Transverse colon (tissue), 4 donors: ENCODE results near the gene KCNAB3. TPM values are rescaled to one million over a fixed set of nuclear protein-coding genes. Genes with fewer than 3 reads are reported as not detected.

Experiments used
- DNase-seq: peaks from one replicate; pipeline ENCODE4 v3.0.0-alpha.2; 2019
- H3K27ac ChIP-seq, 4 donors: fragments of 200-600 bp; sonication (generic); 2 replicates each; pipeline ENCODE4 v1.5.1; 2016 to 2018; ENCODE audit warnings: inconsistent platforms in 4 of 4
- H3K27me3 ChIP-seq: fragments of 200-600 bp; sonication (generic); 2 replicates; pipeline ENCODE4 v1.5.1; 2017; ENCODE audit warnings: inconsistent platforms
- H3K36me3 ChIP-seq, 4 donors: fragments of 200-600 bp; sonication (generic); 2 replicates each; pipeline ENCODE4 v1.5.1; 2017 to 2019; ENCODE audit warnings: inconsistent platforms in 4 of 4
- H3K4me1 ChIP-seq, 4 donors: fragments of 200-600 bp; sonication (generic); 2 replicates each; pipeline ENCODE4 v1.5.1; 2017 to 2020; ENCODE audit warnings: inconsistent platforms in 4 of 4
- H3K4me3 ChIP-seq, 4 donors: fragments of 200-600 bp; sonication (generic); 1 replicate in 1 of 4; 2 replicates in 3 of 4; pipeline versions ENCODE4 v1.5.1 to v1.6.1; 2017 to 2019; ENCODE audit warnings: inconsistent platforms in 4 of 4
- H3K9me3 ChIP-seq, 2 donors: fragments of 200-600 bp; sonication (generic); 2 replicates each; pipeline ENCODE4 v1.5.1; 2017 to 2019; ENCODE audit warnings: inconsistent platforms in 2 of 2
- EP300 ChIP-seq: sonication (generic); formaldehyde crosslinking; IDR thresholded peaks from one replicate; pipeline ENCODE4 v1.6.1; 2017; ENCODE audit warnings: antibody characterized with exemption, low read depth
- POLR2A ChIP-seq: fragments of 450-650 bp; IDR thresholded peaks from one replicate; pipeline ENCODE4 v1.6.1; 2016; ENCODE audit warnings: antibody characterized with exemption, mild to moderate bottlenecking, moderate library complexity
- POLR2AphosphoS5 ChIP-seq, 3 donors: sonication (generic); formaldehyde crosslinking; IDR thresholded peaks; one replicate each; pipeline ENCODE4 v1.6.1; 2016; ENCODE audit warnings: antibody characterized with exemption in 3 of 3
- WGBS, 2 donors: methylation state at CpG; one replicate each; pipeline ENCODE4 v1.1.5; 2018; ENCODE audit warnings: low coverage in 1 of 2; 5-methylcytosine and 5-hydroxymethylcytosine counted together
- in situ Hi-C, 4 donors: fragments of 200-750 bp; cut with MboI; loops; one replicate each; pipeline versions ENCODE4 v1.15.0 to v1.15.1; 2017; ENCODE audit warnings: low sequenced_read_pairs in 3 of 4, low pct_ligation_motif_present in 1 of 4, low pct_unique_long_range_greater_than_20kb in 1 of 4
- intact Hi-C: fragments of 100-400 bp; cut with DNase I; formaldehyde crosslinking; loops from one replicate; pipeline ENCODE4 v1.15.1; 2023; ENCODE audit warnings: low total_unique reads
- total RNA-seq, 4 donors: library from RNA; depleted of rRNA; stranded (reverse); fragments of >200 nt; gene quantifications; one replicate each; pipeline ENCODE4 v1.1.0, GENCODE V29; 2016
- TF ChIP-seq, protein P1 (sequence below), 5 experiments: fragments of 200-600 bp in 3 of 5; fragments of 450-650 bp in 2 of 5; sonication (generic) in 3 of 5; IDR thresholded peaks; 1 replicate in 2 of 5; 2 replicates in 3 of 5; pipeline ENCODE4 v1.5.1; 2016 to 2017; ENCODE audit warnings: antibody characterized with exemption in 5 of 5, inconsistent platforms in 3 of 5, mild to moderate bottlenecking in 2 of 5, moderate library complexity in 1 of 5

The KCNAB3 gene
- total RNA-seq, 4 donors from 2014 or later = 0.40 to 1.6 (median 0.82) TPM; not detected in 1

DNA sequence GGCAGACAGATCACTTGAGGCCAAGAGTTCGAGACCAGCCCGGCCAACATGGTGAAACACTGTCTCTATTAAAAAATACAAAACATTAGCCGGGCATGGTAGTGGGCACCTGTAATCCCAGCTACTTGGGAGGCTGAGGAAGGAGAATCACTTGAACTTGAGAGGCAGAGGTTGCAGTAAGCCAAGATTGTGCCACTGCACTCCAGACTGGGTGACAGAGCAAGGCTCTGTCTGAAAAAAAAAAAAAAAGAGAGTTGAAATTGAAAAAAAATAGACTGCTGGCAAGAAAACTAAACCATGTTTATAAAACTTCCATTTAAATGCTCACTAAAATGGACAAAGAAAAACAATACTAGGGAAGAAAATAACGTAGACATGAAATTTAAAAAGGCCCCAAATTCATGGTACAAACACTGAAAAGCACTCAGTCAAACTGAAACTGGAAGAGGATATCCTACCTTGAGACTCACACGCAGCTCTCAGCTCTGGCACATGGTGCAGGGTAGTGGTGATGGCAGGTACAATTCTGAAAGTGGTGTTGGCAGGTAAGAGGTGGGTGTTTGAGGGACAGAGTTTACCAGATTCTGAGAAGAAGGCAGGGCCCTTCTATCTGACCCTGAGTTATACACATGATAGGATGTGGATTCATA is 21.6 kb upstream of the KCNAB3 start:
- peak overlapping the region in 3 of 4 donors; percentile 26 to 79 (median 33) for H3K27ac ChIP-seq
- no peaks in the 10 kb centered on the region for H3K27me3 ChIP-seq
- in situ Hi-C loops = no loop called here
- DNase-seq = no peak
- intact Hi-C loops = no loop called here
- H3K9me3 ChIP-seq = no peaks in the 10 kb centered on the region
- no peak for TF ChIP-seq POLR2A
- no peak for TF ChIP-seq POLR2AphosphoS5 (IDR thresholded peaks at IDR 0.05)
- TF ChIP-seq, protein P1, sequence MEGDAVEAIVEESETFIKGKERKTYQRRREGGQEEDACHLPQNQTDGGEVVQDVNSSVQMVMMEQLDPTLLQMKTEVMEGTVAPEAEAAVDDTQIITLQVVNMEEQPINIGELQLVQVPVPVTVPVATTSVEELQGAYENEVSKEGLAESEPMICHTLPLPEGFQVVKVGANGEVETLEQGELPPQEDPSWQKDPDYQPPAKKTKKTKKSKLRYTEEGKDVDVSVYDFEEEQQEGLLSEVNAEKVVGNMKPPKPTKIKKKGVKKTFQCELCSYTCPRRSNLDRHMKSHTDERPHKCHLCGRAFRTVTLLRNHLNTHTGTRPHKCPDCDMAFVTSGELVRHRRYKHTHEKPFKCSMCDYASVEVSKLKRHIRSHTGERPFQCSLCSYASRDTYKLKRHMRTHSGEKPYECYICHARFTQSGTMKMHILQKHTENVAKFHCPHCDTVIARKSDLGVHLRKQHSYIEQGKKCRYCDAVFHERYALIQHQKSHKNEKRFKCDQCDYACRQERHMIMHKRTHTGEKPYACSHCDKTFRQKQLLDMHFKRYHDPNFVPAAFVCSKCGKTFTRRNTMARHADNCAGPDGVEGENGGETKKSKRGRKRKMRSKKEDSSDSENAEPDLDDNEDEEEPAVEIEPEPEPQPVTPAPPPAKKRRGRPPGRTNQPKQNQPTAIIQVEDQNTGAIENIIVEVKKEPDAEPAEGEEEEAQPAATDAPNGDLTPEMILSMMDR (IDR thresholded peaks at IDR 0.05) = no peak
- no peak for TF ChIP-seq EP300
- WGBS, 2 donors = 61 to 63% methylated on average over 4 to 5 of the region's 5 CpGs
- H3K4me3 ChIP-seq = no peak overlapping the region
- H3K4me1 ChIP-seq = no peaks in the 10 kb centered on the region
- H3K36me3 ChIP-seq = peaks cover 0 to 27% (median 11%) of the 10 kb centered on the region in 4 donors

DNA sequence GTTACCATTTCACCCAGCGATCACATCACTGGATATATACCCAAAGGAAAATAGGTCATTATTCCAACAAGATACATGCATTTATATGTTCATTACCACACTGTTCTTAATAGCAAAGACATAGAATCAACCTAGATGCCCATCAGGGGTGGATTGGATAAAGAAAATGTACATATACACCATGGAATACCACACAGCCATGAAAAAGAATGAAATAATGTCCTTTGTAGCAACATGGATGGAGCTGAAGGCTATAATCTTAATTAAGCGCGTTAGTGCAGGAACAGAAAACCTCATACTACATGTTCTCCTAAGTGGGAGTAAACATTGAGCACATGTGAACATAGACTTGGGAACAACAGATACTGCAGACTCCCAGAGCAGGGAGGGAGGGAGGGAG is 20.9 kb upstream of the KCNAB3 start:
- H3K27me3 ChIP-seq = no peaks in the 10 kb centered on the region
- H3K4me1 ChIP-seq = no peaks in the 10 kb centered on the region
- H3K27ac ChIP-seq = peak overlapping the region in 1 of 4 donors; percentile 79
- no peak overlapping the region for H3K4me3 ChIP-seq
- peaks cover 0 to 34% (median 15%) of the 10 kb centered on the region in 4 donors for H3K36me3 ChIP-seq
- DNase-seq = no peak
- in situ Hi-C loops = no loop called here
- H3K9me3 ChIP-seq = no peaks in the 10 kb centered on the region
- 77 to 79% methylated on average over 3 of the region's 3 CpGs for WGBS, 2 donors
- TF ChIP-seq, protein P1 (IDR thresholded peaks at IDR 0.05) = no peak
- TF ChIP-seq POLR2AphosphoS5 (IDR thresholded peaks at IDR 0.05) (no peak), POLR2A (no peak), EP300 (no peak)
- intact Hi-C loops = no loop called here

DNA sequence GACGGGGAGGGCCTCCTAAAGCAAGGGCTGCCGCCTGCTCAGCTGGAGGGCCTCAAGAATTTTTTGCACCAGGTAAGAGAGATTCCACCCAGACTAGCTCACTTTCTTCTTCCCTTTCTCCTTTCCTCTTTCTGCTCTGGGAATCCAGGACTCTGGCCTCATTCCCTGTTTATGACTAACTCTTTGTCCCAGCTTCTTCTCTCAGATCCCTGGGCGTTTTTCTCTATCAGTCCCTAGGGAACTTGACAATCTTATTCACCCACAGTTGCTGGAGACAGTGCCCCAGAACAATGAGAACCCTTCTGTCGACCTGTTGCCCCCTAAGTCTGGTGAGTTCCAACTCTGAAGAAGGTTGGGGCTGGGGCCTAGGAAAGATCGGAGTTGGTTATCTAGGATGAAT is 18.0 kb upstream of the KCNAB3 start:
- intact Hi-C loops = no loop called here
- peaks cover 0 to 54% (median 21%) of the 10 kb centered on the region in 4 donors for H3K36me3 ChIP-seq
- no peak overlapping the region for H3K4me3 ChIP-seq
- WGBS, 2 donors = 89 to 94% methylated on average over 2 to 5 of the region's 5 CpGs
- TF ChIP-seq EP300 (no peak), POLR2AphosphoS5 (IDR thresholded peaks at IDR 0.05) (no peak), POLR2A (no peak)
- TF ChIP-seq, protein P1 (IDR thresholded peaks at IDR 0.05) = no peak
- no peak for DNase-seq
- H3K27me3 ChIP-seq = no peaks in the 10 kb centered on the region
- no peaks in the 10 kb centered on the region for H3K9me3 ChIP-seq
- no peak overlapping the region for H3K27ac ChIP-seq
- in situ Hi-C loops = no loop called here
- H3K4me1 ChIP-seq = no peaks in the 10 kb centered on the region

DNA sequence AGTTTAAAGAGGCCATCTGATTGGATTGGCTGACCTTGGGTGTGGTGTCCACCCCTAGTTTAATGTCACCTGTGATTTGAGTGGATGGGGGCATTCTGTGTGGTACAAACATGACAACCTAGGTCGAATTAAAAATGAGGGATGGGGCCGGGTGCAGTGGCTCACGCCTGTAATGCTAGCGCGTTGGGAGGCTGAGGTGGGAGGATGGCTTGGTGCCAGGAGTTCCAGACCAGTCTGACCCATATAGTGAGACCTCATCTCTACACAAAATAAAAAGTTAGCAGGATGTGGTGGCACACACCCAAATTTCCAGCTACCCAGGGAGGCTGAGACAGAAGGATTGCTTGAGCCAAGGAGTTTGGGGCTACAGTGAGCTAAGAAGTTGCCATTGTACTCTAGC is 16.8 kb upstream of the KCNAB3 start:
- DNase-seq = no peak
- Histone ChIP-seq H3K4me3 (no peak overlapping the region), H3K27me3 (no peaks in the 10 kb centered on the region), H3K9me3 (no peaks in the 10 kb centered on the region), H3K27ac (no peak overlapping the region), H3K4me1 (no peaks in the 10 kb centered on the region), H3K36me3 (peaks cover 0 to 54% (median 21%) of the 10 kb centered on the region in 4 donors)
- in situ Hi-C loops (no loop called here), intact Hi-C loops (no loop called here)
- TF ChIP-seq EP300 = no peak
- TF ChIP-seq POLR2A = no peak
- TF ChIP-seq, protein P1 (IDR thresholded peaks at IDR 0.05) = no peak
- no peak for TF ChIP-seq POLR2AphosphoS5 (IDR thresholded peaks at IDR 0.05)
- whole genome bisulfite sequencing, 2 donors = 89% methylated on average over 5 of the region's 5 CpGs; no CpG with 5 or more reads in 1 of the 2 donors
